ENCODE results near the gene TNNI3K.

TNNI3K gene

DNA sequence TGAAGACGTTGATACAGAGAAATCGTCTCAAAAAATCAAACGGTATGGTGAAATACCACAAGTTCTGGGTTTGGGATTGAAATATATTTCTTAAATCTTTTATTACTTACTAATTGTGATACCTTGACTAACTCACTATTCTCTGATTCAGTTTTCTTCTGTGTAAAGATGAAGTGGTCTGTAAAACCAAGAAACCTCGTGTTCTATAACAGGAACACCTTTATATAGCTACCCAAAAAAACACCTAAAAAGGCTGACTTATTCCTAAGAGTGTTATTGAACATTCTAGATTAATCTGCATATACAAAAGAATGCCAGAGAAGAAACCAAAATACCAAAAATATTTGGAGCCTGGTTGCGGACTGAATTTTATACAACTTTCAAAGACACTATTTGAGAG, 37.9 kb upstream of the TNNI3K start:
- DNase-seq (ENCODE audit: low read depth in 1 of 2, low spot score in 1 of 2): no peak
- Histone ChIP-seq H3K27ac (replicated peaks) (peak overlapping the region; percentile 83), H3K27me3 (ENCODE audit: insufficient read depth, poor library complexity, severe bottlenecking) (no peaks in the 10 kb centered on the region), H3K4me3 (replicated peaks; ENCODE audit: insufficient read depth, low read length) (peak overlapping the region; percentile 61)
- TF ChIP-seq, protein P1, sequence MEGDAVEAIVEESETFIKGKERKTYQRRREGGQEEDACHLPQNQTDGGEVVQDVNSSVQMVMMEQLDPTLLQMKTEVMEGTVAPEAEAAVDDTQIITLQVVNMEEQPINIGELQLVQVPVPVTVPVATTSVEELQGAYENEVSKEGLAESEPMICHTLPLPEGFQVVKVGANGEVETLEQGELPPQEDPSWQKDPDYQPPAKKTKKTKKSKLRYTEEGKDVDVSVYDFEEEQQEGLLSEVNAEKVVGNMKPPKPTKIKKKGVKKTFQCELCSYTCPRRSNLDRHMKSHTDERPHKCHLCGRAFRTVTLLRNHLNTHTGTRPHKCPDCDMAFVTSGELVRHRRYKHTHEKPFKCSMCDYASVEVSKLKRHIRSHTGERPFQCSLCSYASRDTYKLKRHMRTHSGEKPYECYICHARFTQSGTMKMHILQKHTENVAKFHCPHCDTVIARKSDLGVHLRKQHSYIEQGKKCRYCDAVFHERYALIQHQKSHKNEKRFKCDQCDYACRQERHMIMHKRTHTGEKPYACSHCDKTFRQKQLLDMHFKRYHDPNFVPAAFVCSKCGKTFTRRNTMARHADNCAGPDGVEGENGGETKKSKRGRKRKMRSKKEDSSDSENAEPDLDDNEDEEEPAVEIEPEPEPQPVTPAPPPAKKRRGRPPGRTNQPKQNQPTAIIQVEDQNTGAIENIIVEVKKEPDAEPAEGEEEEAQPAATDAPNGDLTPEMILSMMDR (IDR thresholded peaks at IDR 0.05; ENCODE audit: insufficient read depth, low read length): no peak
- TF ChIP-seq, protein P2, sequence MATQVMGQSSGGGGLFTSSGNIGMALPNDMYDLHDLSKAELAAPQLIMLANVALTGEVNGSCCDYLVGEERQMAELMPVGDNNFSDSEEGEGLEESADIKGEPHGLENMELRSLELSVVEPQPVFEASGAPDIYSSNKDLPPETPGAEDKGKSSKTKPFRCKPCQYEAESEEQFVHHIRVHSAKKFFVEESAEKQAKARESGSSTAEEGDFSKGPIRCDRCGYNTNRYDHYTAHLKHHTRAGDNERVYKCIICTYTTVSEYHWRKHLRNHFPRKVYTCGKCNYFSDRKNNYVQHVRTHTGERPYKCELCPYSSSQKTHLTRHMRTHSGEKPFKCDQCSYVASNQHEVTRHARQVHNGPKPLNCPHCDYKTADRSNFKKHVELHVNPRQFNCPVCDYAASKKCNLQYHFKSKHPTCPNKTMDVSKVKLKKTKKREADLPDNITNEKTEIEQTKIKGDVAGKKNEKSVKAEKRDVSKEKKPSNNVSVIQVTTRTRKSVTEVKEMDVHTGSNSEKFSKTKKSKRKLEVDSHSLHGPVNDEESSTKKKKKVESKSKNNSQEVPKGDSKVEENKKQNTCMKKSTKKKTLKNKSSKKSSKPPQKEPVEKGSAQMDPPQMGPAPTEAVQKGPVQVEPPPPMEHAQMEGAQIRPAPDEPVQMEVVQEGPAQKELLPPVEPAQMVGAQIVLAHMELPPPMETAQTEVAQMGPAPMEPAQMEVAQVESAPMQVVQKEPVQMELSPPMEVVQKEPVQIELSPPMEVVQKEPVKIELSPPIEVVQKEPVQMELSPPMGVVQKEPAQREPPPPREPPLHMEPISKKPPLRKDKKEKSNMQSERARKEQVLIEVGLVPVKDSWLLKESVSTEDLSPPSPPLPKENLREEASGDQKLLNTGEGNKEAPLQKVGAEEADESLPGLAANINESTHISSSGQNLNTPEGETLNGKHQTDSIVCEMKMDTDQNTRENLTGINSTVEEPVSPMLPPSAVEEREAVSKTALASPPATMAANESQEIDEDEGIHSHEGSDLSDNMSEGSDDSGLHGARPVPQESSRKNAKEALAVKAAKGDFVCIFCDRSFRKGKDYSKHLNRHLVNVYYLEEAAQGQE (IDR thresholded peaks at IDR 0.05; ENCODE audit: insufficient replicate concordance, low read depth): no peak
- no peak for TF ChIP-seq SPI1 (IDR thresholded peaks at IDR 0.05; ENCODE audit: borderline replicate concordance, low read depth)
- TF ChIP-seq POLR2AphosphoS5 (IDR thresholded peaks at IDR 0.05; ENCODE audit: low read depth): no peak
- no peak for TF ChIP-seq GABPA (IDR thresholded peaks at IDR 0.05; ENCODE audit: low read depth)

DNA sequence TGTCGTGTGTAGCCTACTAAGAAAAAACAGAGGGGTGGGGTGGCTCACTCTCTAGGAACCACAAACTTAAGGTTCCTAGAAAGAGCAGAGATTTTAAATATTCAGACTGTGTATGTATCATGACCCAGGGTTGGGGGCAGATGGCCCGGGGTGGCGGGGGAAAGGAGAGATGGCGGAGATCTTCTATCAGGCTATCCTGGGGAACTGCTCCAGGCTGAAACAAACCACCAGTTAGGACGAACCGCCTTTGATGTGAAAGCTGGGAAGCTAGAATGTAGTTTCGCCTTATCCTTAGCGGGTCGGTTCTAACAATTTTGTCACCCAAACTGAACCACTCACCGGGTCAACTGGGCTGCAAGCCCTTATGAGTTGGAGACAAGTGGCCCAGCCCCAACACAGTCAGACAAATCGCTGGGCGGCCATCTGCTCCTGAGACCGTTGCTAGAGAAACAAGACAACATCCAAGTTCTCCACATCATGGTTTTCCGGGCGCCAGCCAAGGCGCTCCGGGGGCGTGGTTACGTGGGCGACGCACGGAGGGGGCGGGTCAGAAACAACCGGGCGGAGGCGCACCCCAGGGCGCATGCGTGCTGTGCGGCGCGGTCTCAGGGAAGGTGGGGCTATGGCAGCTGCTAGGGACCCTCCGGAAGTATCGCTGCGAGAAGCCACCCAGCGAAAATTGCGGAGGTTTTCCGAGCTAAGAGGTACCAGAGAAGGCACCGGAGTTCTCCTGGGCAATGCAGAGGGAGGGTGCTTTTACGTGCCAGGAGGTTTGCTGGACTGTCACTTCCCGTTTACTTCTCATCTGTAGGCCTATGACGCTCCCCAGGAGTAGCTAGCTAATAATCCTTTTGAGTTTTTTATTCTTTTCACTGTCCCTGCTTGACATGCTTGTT, 37.3 kb upstream of the TNNI3K start, which contains the start of the genes FPGT and LRRIQ3:
Gene FPGT, plus strand, starts transcription at position 586 of the 896 bp plus-strand sequence. Its CDS starts 37 bp downstream, at position 623.
Gene LRRIQ3, minus strand, starts transcription at position 520 of the 896 bp plus-strand sequence. CDS start 14,492 bp downstream, outside the sequence.
- Histone ChIP-seq H3K27me3 (ENCODE audit: insufficient read depth, poor library complexity, severe bottlenecking) (no peaks in the 10 kb centered on the region), H3K4me3 (replicated peaks; ENCODE audit: insufficient read depth, low read length) (peak within 1 kb of the TSS; percentile 61), H3K27ac (replicated peaks) (peak within 1 kb of the TSS; percentile 83)
- TF ChIP-seq, protein P1 (IDR thresholded peaks at IDR 0.05; ENCODE audit: insufficient read depth, low read length): no peak
- TF ChIP-seq, protein P2 (IDR thresholded peaks at IDR 0.05; ENCODE audit: insufficient replicate concordance, low read depth): no peak
- TF ChIP-seq GABPA (IDR thresholded peaks at IDR 0.05; ENCODE audit: low read depth) (no peak), SPI1 (IDR thresholded peaks at IDR 0.05; ENCODE audit: borderline replicate concordance, low read depth) (peak; percentile 90), POLR2AphosphoS5 (IDR thresholded peaks at IDR 0.05; ENCODE audit: low read depth) (peak; percentile 61)
- DNase-seq (ENCODE audit: low read depth in 1 of 2, low spot score in 1 of 2): peak; percentile 75 to 94

DNA sequence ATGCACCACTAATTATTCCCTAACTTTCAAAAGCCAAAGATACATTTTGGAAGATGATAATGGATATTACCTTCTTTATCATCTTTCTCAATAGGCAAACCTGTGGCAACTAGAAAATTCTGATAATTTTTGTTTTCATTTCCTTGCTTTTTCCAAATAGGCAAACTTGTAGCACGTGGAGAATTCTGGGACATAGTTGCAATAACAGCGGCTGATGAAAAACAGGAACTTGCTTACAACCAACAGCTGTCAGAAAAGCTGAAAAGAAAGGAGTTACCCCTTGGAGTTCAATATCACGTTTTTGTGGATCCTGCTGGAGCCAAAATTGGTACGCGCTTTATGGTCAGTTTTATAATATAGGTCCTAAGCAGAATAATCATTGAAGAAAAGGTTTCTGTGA, 35.7 kb upstream of the TNNI3K start:
- TF ChIP-seq POLR2AphosphoS5 (IDR thresholded peaks at IDR 0.05; ENCODE audit: low read depth) (no peak), SPI1 (IDR thresholded peaks at IDR 0.05; ENCODE audit: borderline replicate concordance, low read depth) (peak; percentile 65; the same call in 1 of the 2 replicates)
- Histone ChIP-seq H3K27ac (replicated peaks) (peak overlapping the region; percentile 83), H3K4me3 (replicated peaks; ENCODE audit: insufficient read depth, low read length) (peak overlapping the region; percentile 61), H3K27me3 (ENCODE audit: insufficient read depth, poor library complexity, severe bottlenecking) (no peaks in the 10 kb centered on the region)
- peak; percentile 55 for DNase-seq (ENCODE audit: low read depth in 1 of 2, low spot score in 1 of 2)

DNA sequence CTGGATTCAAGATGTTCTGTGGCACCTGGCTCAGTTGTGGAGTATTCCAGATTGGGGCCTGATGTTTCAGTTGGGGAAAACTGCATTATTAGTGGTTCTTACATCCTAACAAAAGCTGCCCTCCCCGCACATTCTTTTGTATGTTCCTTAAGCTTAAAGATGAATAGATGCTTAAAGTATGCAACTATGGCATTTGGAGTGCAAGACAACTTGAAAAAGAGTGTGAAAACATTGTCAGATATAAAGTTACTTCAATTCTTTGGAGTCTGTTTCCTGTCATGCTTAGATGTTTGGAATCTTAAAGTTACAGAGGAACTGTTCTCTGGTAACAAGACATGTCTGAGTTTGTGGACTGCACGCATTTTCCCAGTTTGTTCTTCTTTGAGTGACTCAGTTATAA, 29.9 kb upstream of the TNNI3K start:
- Histone ChIP-seq H3K27me3 (ENCODE audit: insufficient read depth, poor library complexity, severe bottlenecking) (no peaks in the 10 kb centered on the region), H3K27ac (replicated peaks) (no peak overlapping the region), H3K4me3 (replicated peaks; ENCODE audit: insufficient read depth, low read length) (no peak overlapping the region)
- no peak for TF ChIP-seq POLR2AphosphoS5 (IDR thresholded peaks at IDR 0.05; ENCODE audit: low read depth)
- no peak for TF ChIP-seq GABPA (IDR thresholded peaks at IDR 0.05; ENCODE audit: low read depth)
- TF ChIP-seq SPI1 (IDR thresholded peaks at IDR 0.05; ENCODE audit: borderline replicate concordance, low read depth): no peak
- TF ChIP-seq, protein P1 (IDR thresholded peaks at IDR 0.05; ENCODE audit: insufficient read depth, low read length): no peak
- TF ChIP-seq, protein P2 (IDR thresholded peaks at IDR 0.05; ENCODE audit: insufficient replicate concordance, low read depth): no peak
- no peak for DNase-seq (ENCODE audit: low read depth in 1 of 2, low spot score in 1 of 2)

Measured in HL-60 (cell line).